ENCODE results near the gene PPM1B.

PPM1B gene

DNA sequence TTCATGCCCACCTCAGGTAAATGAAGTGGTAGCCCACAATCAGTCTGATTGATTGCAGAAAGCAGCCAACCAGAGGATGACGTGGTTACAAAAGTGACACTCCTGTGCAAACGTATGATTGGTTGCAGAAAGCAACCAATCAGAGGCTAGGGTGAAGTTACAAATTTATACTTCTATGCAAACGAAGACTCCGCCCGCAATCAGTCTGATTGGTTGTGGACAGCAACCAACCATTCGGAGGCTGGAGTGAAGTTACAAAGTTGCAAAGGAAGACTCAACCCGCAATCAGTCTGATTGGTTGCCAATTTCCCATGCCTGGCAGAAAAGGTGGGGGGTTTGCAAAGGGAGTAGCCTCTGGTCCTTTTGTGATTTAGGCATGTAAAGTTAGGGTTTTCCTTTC is 102.6 kb downstream of the PPM1B start:
- Histone ChIP-seq H3K4me1 (ENCODE audit: control insufficient read depth in 1 of 2, insufficient read depth in 1 of 2, low read depth in 1 of 2, low read length in 1 of 2) (peaks cover 7 to 9% of the 10 kb centered on the region in 2 experiments), H3K4me3 (ENCODE audit: low read depth in 1 of 2, low read length in 1 of 2) (no peak overlapping the region), H3K9me3 (no peaks in the 10 kb centered on the region), H3K27me3 (no peaks in the 10 kb centered on the region), H3K36me3 (no peaks in the 10 kb centered on the region), H3K27ac (no peak overlapping the region)
- TF ChIP-seq, protein P1, sequence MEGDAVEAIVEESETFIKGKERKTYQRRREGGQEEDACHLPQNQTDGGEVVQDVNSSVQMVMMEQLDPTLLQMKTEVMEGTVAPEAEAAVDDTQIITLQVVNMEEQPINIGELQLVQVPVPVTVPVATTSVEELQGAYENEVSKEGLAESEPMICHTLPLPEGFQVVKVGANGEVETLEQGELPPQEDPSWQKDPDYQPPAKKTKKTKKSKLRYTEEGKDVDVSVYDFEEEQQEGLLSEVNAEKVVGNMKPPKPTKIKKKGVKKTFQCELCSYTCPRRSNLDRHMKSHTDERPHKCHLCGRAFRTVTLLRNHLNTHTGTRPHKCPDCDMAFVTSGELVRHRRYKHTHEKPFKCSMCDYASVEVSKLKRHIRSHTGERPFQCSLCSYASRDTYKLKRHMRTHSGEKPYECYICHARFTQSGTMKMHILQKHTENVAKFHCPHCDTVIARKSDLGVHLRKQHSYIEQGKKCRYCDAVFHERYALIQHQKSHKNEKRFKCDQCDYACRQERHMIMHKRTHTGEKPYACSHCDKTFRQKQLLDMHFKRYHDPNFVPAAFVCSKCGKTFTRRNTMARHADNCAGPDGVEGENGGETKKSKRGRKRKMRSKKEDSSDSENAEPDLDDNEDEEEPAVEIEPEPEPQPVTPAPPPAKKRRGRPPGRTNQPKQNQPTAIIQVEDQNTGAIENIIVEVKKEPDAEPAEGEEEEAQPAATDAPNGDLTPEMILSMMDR (IDR thresholded peaks at IDR 0.05), result no peak

- TF ChIP-seq, protein P1 (IDR thresholded peaks at IDR 0.05), result no peak
- Histone ChIP-seq H3K4me3 (ENCODE audit: low read depth in 1 of 2, low read length in 1 of 2) (no peak overlapping the region), H3K9me3 (no peaks in the 10 kb centered on the region), H3K4me1 (ENCODE audit: control insufficient read depth in 1 of 2, insufficient read depth in 1 of 2, low read depth in 1 of 2, low read length in 1 of 2) (peaks cover 7 to 9% of the 10 kb centered on the region in 2 experiments), H3K36me3 (no peaks in the 10 kb centered on the region), H3K27ac (no peak overlapping the region), H3K27me3 (no peaks in the 10 kb centered on the region)
Measured at GRCh38 chr2:44273076-44273475, 104.4 kb downstream of the PPM1B start.

DNA sequence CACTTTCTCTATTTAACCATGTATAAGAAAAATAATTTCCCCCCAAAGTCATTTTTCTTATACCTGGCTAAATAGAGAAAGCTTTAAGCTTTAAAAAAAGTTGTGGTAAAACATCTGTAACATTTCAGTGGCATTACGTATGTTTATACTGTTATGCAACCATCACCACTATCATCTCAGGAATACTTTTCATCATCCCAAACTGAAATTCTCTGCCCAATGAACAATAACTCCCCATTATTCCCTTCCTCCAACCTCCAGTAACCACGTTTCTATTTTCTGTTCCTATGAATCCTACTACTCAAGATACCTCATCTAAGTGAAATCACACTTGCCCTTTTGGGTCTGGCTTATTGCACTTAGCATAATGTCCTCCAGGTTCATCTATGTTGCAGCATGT is 104.9 kb downstream of the PPM1B start:
- H3K4me1 ChIP-seq (ENCODE audit: control insufficient read depth in 1 of 2, insufficient read depth in 1 of 2, low read depth in 1 of 2, low read length in 1 of 2), result peaks cover 7 to 9% of the 10 kb centered on the region in 2 experiments
- H3K9me3 ChIP-seq, result no peaks in the 10 kb centered on the region
- no peaks in the 10 kb centered on the region for H3K27me3 ChIP-seq
- TF ChIP-seq, protein P1 (IDR thresholded peaks at IDR 0.05), result no peak
- no peak overlapping the region for H3K4me3 ChIP-seq (ENCODE audit: low read depth in 1 of 2, low read length in 1 of 2)
- no peaks in the 10 kb centered on the region for H3K36me3 ChIP-seq
- no peak overlapping the region for H3K27ac ChIP-seq

GRCh38 chr2:44275927-44276303 is 107.2 kb downstream of the PPM1B start:
- Histone ChIP-seq H3K27ac (no peak overlapping the region), H3K36me3 (no peaks in the 10 kb centered on the region), H3K4me1 (ENCODE audit: control insufficient read depth in 1 of 2, insufficient read depth in 1 of 2, low read depth in 1 of 2, low read length in 1 of 2) (peaks cover 7 to 9% of the 10 kb centered on the region in 2 experiments), H3K4me3 (ENCODE audit: low read depth in 1 of 2, low read length in 1 of 2) (no peak overlapping the region), H3K27me3 (no peaks in the 10 kb centered on the region), H3K9me3 (no peaks in the 10 kb centered on the region)
- TF ChIP-seq, protein P1 (IDR thresholded peaks at IDR 0.05), result no peak

DNA sequence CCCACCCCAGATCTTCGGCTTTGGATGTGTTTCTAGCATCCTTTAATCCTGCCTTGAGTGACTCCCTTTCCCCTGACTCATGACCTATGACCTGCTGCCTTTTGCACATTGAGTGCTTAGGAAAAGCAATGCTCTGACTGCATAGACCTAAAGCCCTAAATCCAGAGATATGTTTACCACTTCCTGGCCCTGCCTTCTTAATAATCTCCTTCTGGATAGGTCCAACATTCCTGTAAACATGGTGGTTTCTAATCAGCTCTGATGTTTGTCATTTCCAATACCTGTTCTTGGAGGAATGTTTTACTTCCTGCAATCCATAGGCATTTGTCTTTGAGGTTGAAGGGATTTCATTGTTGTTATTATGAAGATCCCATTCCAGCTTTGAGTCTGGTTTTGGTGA is 108.9 kb downstream of the PPM1B start:
- no peak overlapping the region for H3K4me3 ChIP-seq (ENCODE audit: low read depth in 1 of 2, low read length in 1 of 2)
- H3K4me1 ChIP-seq (ENCODE audit: control insufficient read depth in 1 of 2, insufficient read depth in 1 of 2, low read depth in 1 of 2, low read length in 1 of 2), result peaks cover 7 to 9% of the 10 kb centered on the region in 2 experiments
- H3K36me3 ChIP-seq, result no peaks in the 10 kb centered on the region
- no peaks in the 10 kb centered on the region for H3K27me3 ChIP-seq
- TF ChIP-seq, protein P1 (IDR thresholded peaks at IDR 0.05), result no peak
- no peaks in the 10 kb centered on the region for H3K9me3 ChIP-seq
- no peak overlapping the region for H3K27ac ChIP-seq

DNA sequence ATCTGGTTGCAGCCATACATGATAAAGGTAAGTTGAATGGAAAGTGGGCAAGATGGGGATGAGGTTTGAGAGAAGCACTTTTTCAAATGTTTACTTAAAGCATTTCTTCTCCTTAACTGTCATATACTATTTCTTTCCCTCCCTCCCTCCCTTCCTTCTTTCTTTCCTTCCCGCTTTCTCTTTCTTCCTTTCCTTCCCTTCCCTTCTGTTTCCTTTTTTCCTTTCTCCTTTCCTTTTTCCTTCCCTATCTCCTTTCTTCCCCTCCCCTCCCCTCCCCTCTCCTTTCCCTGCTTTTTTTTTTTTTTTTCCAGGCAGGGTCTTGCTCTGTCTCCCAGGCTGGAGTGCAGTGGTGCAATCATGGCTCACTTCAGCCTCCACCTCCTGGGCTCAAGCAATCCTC is 112.2 kb downstream of the PPM1B start:
- H3K4me3 ChIP-seq (ENCODE audit: low read depth in 1 of 2, low read length in 1 of 2), result no peak overlapping the region
- H3K27ac ChIP-seq, result no peak overlapping the region
- no peaks in the 10 kb centered on the region for H3K9me3 ChIP-seq
- H3K36me3 ChIP-seq, result no peaks in the 10 kb centered on the region
- no peaks in the 10 kb centered on the region for H3K27me3 ChIP-seq
- TF ChIP-seq, protein P1 (IDR thresholded peaks at IDR 0.05), result no peak
- no peaks in the 10 kb centered on the region for H3K4me1 ChIP-seq (ENCODE audit: control insufficient read depth in 1 of 2, insufficient read depth in 1 of 2, low read depth in 1 of 2, low read length in 1 of 2)

Data from neutrophil (primary cell).